AG09309 (cell line): Measurements from ENCODE around the gene HYAL2.

Experiments used
- DNase-seq: peaks from one replicate; pipeline ENCODE4 v3.0.0-alpha.2; 2010; ENCODE audit warnings: low read depth
- H3K4me3 ChIP-seq: 2 replicates; pipeline ENCODE4 v1.5.1; 2011; ENCODE audit warnings: mild to moderate bottlenecking, low read depth, low read length, moderate library complexity; ENCODE audit not compliant: control insufficient read depth
- TF ChIP-seq, protein P1 (sequence below): IDR thresholded peaks from 2 replicates; pipeline ENCODE4 v1.5.1; 2011; ENCODE audit warnings: mild to moderate bottlenecking, low read depth, low read length, inconsistent platforms; ENCODE audit not compliant: insufficient read depth, control insufficient read depth; ENCODE audit errors: missing control alignments

HYAL2 gene

DNA sequence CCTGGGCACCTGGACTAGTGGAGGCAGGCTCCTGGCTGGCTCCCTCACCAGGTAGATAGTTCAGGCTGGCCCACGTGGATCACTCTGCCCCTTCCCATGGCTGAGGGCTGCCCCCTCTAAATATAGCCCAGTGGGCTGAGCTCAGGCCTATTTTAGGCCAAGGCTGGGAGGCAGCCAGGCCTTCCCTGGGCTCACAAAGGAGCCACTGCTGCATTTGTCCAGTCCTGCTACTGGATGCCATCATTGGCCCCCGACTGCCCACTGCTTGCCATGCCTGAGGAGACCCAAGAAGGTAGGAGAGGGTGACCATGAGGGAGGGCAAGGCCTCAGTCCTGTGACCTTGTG is 43.7 kb downstream of the HYAL2 start, which contains the start of gene LSMEM2:
Gene LSMEM2 (plus strand): TSS at position 208 of the 345 bp plus-strand sequence. CDS start 27 bp downstream, at position 235.
- no peak within 1 kb of the TSS for H3K4me3 ChIP-seq
- DNase-seq: no peak
- TF ChIP-seq, protein P1, sequence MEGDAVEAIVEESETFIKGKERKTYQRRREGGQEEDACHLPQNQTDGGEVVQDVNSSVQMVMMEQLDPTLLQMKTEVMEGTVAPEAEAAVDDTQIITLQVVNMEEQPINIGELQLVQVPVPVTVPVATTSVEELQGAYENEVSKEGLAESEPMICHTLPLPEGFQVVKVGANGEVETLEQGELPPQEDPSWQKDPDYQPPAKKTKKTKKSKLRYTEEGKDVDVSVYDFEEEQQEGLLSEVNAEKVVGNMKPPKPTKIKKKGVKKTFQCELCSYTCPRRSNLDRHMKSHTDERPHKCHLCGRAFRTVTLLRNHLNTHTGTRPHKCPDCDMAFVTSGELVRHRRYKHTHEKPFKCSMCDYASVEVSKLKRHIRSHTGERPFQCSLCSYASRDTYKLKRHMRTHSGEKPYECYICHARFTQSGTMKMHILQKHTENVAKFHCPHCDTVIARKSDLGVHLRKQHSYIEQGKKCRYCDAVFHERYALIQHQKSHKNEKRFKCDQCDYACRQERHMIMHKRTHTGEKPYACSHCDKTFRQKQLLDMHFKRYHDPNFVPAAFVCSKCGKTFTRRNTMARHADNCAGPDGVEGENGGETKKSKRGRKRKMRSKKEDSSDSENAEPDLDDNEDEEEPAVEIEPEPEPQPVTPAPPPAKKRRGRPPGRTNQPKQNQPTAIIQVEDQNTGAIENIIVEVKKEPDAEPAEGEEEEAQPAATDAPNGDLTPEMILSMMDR: no peak

DNA sequence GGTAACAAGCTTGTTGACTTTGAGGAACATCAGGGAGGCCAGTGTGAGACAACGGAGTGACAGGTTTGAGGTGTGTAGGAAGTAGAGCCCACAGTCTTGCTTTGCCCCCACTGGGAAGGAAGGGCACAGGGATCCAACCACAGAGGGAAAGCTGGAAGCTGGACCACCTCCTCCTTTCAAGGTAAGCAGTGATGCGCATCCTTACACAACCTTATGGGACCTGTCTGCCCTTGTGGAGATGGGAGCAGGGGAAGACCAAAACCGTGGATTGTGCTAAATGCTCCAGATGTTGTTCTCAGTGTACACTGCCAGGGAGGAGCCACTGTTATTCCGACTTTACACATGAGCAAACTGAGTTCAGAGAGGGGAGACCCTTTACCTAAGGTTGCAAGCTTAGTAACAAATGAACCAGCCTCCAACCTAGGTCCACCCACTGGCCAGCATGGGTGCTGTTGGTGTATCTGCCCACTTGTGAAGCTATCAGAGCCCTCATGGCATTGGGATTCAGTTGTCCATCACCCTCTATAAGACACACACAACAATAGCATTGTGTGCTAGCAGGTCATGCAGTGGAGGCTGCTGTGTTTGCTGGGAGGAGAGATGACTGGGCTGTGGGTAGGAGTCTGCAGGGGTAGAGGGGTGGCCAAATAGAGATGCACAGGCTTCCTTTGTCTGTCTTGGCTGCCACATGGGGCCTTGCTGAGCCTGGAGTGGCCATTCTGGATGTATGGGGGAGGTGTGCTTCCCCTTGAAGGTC is 44.2 kb downstream of the HYAL2 start:
- TF ChIP-seq, protein P1: no peak
- DNase-seq: no peak
- no peak overlapping the region for H3K4me3 ChIP-seq

DNA sequence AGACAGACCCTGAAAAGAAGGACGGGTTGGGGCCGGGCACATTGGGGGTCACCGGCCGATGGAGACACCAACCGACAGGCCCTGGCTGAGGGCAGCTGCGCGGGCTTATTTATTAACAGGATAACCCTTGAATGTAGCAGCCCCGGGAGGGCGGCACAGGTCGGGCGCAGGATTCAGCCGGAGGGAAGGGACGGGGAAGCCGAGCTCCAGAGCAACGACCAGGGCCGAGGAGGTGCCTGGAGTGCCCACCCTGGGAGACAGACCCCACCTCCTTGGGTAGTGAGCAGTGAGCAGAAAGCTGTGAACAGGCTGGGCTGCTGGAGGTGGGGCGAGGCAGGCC is 45.8 kb downstream of the HYAL2 start:
- H3K4me3 ChIP-seq: no peak overlapping the region
- DNase-seq: no peak
- TF ChIP-seq, protein P1: no peak

DNA sequence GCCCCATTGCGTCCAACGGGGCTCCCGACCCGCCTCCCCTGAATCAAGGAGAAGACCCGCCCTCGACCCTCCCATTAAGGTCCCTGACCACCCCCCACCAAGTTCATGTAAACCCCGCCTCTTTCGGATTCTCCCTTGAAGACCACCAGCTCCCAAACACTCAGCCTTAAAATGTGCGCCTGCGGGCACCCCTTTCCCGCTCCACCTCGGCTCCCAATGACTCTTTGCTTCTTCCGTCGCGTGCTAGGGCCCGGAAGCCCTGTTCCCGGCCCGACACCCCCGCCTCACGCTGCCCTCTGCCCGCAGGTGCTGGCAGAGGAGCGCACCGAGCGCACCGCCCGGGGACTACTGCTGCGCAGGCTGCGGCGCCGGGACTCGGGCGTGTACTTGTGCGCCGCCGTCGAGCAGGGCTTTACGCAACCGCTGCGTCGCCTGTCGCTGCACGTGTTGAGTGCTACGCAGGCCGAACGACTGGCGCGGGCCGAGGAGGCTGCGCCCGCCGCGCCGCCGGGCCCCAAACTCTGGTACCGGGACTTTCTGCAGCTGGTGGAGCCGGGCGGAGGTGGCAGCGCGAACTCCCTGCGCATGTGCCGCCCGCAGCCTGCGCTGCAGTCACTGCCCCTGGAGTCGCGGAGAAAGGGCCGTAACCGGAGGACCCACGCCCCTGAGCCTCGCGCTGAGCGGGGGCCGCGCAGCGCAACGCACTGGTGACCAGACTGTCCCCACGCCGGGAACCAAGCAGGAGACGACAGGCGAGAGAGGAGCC is 46.4 kb downstream of the HYAL2 start:
- TF ChIP-seq, protein P1: no peak
- DNase-seq: no peak
- H3K4me3 ChIP-seq: no peak overlapping the region

DNA sequence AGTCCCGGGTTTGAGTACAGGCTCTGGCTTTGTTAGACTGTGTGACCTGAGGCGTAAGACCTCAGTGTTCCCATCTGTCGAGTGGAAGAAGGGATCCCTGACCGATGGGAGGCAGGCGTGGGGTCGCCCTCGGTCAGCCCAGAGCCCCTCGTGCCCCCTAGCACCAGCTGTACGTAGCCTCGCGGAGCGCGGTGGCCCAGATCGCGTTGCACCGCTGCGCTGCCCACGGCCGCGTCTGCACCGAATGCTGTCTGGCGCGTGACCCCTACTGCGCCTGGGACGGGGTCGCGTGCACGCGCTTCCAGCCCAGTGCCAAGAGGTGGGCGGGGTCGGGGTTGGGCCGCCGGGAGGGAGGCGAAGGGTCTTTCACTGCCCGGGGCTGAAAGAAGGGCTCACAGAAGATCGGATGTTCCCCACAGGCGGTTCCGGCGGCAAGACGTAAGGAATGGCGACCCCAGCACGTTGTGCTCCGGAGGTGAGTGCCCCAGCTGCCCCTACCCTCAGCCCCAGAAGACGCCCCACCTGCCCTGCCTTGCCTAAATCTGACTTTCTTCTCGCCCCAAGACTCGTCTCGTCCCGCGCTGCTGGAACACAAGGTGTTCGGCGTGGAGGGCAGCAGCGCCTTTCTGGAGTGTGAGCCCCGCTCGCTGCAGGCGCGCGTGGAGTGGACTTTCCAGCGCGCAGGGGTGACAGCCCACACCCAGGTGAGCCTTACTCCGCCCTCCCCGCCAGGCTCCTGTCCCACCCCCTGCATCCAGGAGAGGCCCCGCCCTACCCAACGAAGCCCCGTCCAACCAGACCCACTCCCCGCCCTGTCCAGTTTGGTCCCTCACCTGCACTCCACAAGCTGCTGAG is 47.2 kb downstream of the HYAL2 start:
- no peak overlapping the region for H3K4me3 ChIP-seq
- TF ChIP-seq, protein P1: no peak
- DNase-seq: no peak

DNA sequence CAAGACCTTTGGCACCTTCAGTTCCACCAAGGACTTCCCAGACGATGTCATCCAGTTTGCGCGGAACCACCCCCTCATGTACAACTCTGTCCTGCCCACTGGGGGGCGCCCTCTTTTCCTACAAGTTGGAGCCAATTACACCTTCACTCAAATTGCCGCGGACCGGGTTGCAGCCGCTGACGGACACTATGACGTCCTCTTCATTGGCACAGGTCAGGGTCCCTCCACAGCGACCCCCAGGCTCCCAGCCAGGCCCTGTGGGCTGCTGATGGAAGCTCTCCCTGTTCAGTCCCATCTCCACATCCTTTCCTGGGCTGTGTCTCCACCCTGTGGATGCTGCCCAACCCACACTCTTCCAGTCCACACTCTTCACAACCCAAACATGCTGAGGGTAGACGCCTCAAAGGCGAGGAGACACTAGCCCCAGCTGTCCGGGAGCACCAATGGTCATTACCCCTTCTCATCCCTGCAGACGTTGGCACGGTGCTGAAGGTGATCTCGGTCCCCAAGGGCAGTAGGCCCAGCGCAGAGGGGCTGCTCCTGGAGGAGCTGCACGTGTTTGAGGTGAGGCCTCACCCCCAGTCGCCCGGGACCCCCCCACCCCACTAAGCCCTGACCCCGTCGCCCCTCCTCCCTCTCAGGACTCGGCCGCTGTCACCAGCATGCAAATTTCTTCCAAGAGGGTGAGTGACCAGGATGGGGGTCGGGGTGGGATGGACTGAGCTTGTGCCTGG is 48.0 kb downstream of the HYAL2 start:
- no peak overlapping the region for H3K4me3 ChIP-seq
- TF ChIP-seq, protein P1: peak; percentile 63
- DNase-seq: no peak
